ENCODE data around the gene PEX6. TPM values are rescaled to one million over a fixed set of nuclear protein-coding genes. Genes with fewer than 3 reads are reported as not detected.
A peak's percentile ranks its signal among the peaks of the same experiment; 100 is the strongest.

PEX6 gene
- total RNA-seq, 2 experiments from 2014 or later = 12.8 to 13.6 TPM

DNA sequence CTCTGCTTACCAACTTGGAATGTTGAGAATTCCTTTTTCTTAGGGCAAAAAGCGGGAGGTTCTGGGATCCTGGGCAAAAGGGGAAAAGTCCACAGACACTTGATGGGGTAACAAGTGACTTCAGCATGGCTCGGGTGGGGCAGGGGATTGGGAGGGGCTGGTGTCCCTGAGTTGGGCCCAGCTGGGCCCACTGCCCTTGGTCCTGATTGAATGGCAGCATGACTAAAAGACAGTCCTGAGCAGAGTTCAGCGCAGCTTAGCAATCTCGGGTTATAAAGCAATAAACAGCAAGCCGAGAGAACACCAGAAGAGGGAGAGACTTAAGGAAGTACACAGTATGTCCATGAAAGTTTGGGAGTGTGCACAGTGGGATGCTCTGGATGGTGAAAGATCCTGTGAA lies 10.9 kb upstream of the PEX6 start:
- no peak overlapping the region for H3K27ac ChIP-seq (ENCODE audit: low read depth in 1 of 2, low read length in 2 of 2)
- no peaks in the 10 kb centered on the region for H3K9me3 ChIP-seq (ENCODE audit: control insufficient read depth in 1 of 2, insufficient read depth in 1 of 2, low read length in 2 of 2)
- DNase-seq = no peak
- no peak overlapping the region for H3K4me3 ChIP-seq (ENCODE audit: low read length)
- H3K9me3 Mint-ChIP-seq = no peaks in the 10 kb centered on the region
- peaks cover 47% of the 10 kb centered on the region for H3K36me3 ChIP-seq (ENCODE audit: insufficient read depth, low read length)
- ATAC-seq (ENCODE audit: poor library complexity) = no peak
- POLR2A ChIA-PET = interaction anchor here (0.9 kb wide), 1 partner anchor 11 kb away, joined by 3 read pairs; the partner anchor contains the start of gene PEX6
- no peaks in the 10 kb centered on the region for H3K27me3 ChIP-seq (ENCODE audit: control insufficient read depth in 1 of 2, insufficient read depth in 2 of 2, low read length in 2 of 2)
- H3K27ac Mint-ChIP-seq = no peak overlapping the region
- H3K4me1 Mint-ChIP-seq (ENCODE audit: low read depth) = peaks cover 43% of the 10 kb centered on the region
- H3K4me3 Mint-ChIP-seq = no peak overlapping the region
- intact Hi-C loops (cut with DNase I, micrococcal nuclease) = no loop called here
- peaks cover 48% of the 10 kb centered on the region for H3K36me3 Mint-ChIP-seq (ENCODE audit: low read depth)
- TF ChIP-seq, protein P1, sequence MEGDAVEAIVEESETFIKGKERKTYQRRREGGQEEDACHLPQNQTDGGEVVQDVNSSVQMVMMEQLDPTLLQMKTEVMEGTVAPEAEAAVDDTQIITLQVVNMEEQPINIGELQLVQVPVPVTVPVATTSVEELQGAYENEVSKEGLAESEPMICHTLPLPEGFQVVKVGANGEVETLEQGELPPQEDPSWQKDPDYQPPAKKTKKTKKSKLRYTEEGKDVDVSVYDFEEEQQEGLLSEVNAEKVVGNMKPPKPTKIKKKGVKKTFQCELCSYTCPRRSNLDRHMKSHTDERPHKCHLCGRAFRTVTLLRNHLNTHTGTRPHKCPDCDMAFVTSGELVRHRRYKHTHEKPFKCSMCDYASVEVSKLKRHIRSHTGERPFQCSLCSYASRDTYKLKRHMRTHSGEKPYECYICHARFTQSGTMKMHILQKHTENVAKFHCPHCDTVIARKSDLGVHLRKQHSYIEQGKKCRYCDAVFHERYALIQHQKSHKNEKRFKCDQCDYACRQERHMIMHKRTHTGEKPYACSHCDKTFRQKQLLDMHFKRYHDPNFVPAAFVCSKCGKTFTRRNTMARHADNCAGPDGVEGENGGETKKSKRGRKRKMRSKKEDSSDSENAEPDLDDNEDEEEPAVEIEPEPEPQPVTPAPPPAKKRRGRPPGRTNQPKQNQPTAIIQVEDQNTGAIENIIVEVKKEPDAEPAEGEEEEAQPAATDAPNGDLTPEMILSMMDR (IDR thresholded peaks at IDR 0.05) = no peak
- no peaks in the 10 kb centered on the region for H3K27me3 Mint-ChIP-seq
- CTCF ChIA-PET = no interaction called here
- H3K4me1 ChIP-seq (ENCODE audit: insufficient read depth, low read length) = peaks cover 31% of the 10 kb centered on the region

DNA sequence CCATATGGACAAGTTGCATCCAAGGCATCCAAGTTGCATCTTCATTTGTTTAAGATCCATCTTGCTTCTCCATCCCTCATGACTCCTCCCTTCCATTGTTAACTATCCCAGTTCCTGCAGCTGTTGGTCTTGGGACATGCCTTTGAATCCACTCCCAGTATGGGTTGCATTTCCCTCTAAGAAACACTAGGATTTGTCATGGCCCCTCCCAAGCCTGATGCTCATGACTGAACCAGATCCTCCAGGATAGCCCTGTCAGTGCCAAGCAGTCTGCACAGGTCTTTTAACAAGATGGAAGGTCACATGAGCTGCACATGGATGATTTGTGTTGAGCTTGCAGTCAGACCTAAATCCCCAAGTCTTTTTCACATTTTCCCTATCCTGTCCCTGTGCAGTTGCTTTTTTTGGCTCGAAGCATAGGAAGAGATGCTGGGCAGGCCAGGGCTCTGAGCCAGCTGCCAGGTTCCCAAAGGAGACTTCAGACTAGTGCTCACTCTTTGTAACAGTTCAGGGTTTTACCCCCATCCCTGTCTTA lies 9.6 kb upstream of the PEX6 start:
- POLR2A ChIA-PET = interaction anchor here (0.9 to 1.6 kb wide), 3 partner anchors 9 to 59 kb away, joined by 3 to 6 read pairs (median 4); partner anchors contain the start of genes CNPY3, KLHDC3, MEA1 and PEX6
- H3K36me3 Mint-ChIP-seq (ENCODE audit: low read depth) = peaks cover 47% of the 10 kb centered on the region
- TF ChIP-seq, protein P1 (IDR thresholded peaks at IDR 0.05) = no peak
- no peaks in the 10 kb centered on the region for H3K27me3 Mint-ChIP-seq
- no peak for DNase-seq
- no peak for ATAC-seq (ENCODE audit: poor library complexity)
- Histone ChIP-seq H3K27ac (ENCODE audit: low read depth in 1 of 2, low read length in 2 of 2) (no peak overlapping the region), H3K4me3 (ENCODE audit: low read length) (no peak overlapping the region), H3K4me1 (ENCODE audit: insufficient read depth, low read length) (peaks cover 37% of the 10 kb centered on the region), H3K9me3 (ENCODE audit: control insufficient read depth in 1 of 2, insufficient read depth in 1 of 2, low read length in 2 of 2) (no peaks in the 10 kb centered on the region), H3K36me3 (ENCODE audit: insufficient read depth, low read length) (peaks cover 42% of the 10 kb centered on the region), H3K27me3 (ENCODE audit: control insufficient read depth in 1 of 2, insufficient read depth in 2 of 2, low read length in 2 of 2) (no peaks in the 10 kb centered on the region)
- H3K27ac Mint-ChIP-seq = peak overlapping the region; percentile 6
- peak overlapping the region; percentile 51 for H3K4me3 Mint-ChIP-seq
- intact Hi-C loops (cut with DNase I, micrococcal nuclease) = no loop called here
- peaks cover 51% of the 10 kb centered on the region for H3K4me1 Mint-ChIP-seq (ENCODE audit: low read depth)
- H3K9me3 Mint-ChIP-seq = no peaks in the 10 kb centered on the region
- CTCF ChIA-PET = interaction anchor here (0.6 kb wide), 1 partner anchor 10 kb away, joined by 3 read pairs; the partner anchor contains the start of gene PEX6

DNA sequence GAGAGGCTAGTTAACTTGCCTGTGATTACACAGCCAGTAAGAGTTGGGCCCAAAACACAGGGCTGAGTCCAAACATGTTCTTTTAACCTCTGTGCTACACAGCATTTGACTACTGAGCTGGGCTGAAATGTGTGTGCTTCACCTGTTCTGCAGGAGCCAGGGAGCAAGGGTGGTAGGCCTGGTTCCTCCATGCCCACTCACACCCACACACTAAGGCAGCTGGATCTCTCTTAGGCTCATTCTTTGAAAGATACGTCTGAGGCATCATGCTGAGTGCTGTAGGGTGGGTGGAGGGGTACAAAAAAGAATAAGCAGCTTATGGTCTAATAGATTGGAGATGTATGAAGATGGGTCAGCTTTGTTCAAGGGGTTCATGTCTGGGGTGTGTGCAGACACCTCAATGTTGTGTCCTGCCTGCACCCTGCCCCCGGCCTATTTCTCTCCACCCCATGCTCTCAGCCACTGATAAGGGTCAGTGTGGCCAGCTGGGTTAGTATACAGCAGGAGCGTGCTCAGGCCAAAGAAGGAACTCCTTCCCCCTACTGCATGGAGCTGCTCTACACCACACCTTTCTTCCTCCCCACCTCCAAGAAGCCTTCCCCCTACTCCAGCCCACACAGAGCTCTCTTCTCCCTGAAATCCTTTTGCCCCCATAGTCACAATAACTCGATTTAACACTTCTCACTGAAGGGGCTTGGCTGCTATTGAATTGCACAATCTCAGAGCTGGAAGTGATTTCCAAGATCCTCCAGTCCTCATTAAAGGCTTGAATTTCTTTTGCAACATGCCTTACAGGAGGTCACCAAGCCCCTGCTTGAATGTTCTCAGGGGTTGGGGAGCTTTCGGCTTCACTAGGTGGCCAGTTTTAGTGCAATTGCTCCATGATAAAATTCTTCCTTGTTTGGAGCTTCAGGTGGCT lies 8.8 kb upstream of the PEX6 start:
- Mint-ChIP-seq H3K27ac (peak overlapping the region; percentile 44), H3K9me3 (no peaks in the 10 kb centered on the region), H3K4me1 (ENCODE audit: low read depth) (peaks cover 50% of the 10 kb centered on the region), H3K36me3 (ENCODE audit: low read depth) (peaks cover 43% of the 10 kb centered on the region), H3K27me3 (no peaks in the 10 kb centered on the region), H3K4me3 (peak overlapping the region; percentile 51)
- intact Hi-C loops (cut with DNase I, micrococcal nuclease) = no loop called here
- peaks cover 40% of the 10 kb centered on the region for H3K36me3 ChIP-seq (ENCODE audit: insufficient read depth, low read length)
- ChIA-PET POLR2A (interaction anchor here (1.6 kb wide), 2 partner anchors 9 to 58 kb away, joined by 4 to 6 read pairs; partner anchors contain the start of genes CNPY3 and PEX6), CTCF (interaction anchor here (0.6 kb wide), 3 partner anchors 9 to 938 kb away, joined by 3 to 4 read pairs (median 3); partner anchors contain the start of gene PEX6)
- no peak for DNase-seq
- ATAC-seq (ENCODE audit: poor library complexity) = no peak
- H3K27ac ChIP-seq (ENCODE audit: low read depth in 1 of 2, low read length in 2 of 2) = no peak overlapping the region
- TF ChIP-seq, protein P1 (IDR thresholded peaks at IDR 0.05) = no peak
- no peaks in the 10 kb centered on the region for H3K27me3 ChIP-seq (ENCODE audit: control insufficient read depth in 1 of 2, insufficient read depth in 2 of 2, low read length in 2 of 2)
- H3K9me3 ChIP-seq (ENCODE audit: control insufficient read depth in 1 of 2, insufficient read depth in 1 of 2, low read length in 2 of 2) = no peaks in the 10 kb centered on the region
- peaks cover 42% of the 10 kb centered on the region for H3K4me1 ChIP-seq (ENCODE audit: insufficient read depth, low read length)
- no peak overlapping the region for H3K4me3 ChIP-seq (ENCODE audit: low read length)
